K562 (cell line): ENCODE measurements around the gene USP7. TPM values are rescaled to one million over a fixed set of nuclear protein-coding genes. Genes with fewer than 3 reads are reported as not detected.

Experiments used
- ATAC-seq: fragments of 200-7000 bp; cut with Tn5 transposase; 3 replicates; pipeline ENCODE4 v1.9.1; 2020; ENCODE audit warnings: moderate library complexity
- BruUV-seq: library from RNA; stranded (reverse); fragments of 400-500 nt; replicated peaks from 2 replicates; lab custom pipeline; 2021; lab: Mats Ljungman, UMichigan
- CTCF ChIA-PET: fragments of 300-600 bp; formaldehyde crosslinking; extraction: SDS; loops from one replicate; lab custom pipeline; 2021; ENCODE audit warnings: low intra/inter-chr PET ratio; lab: Yijun Ruan, JAX
- POLR2A ChIA-PET: fragments of 300-600, 350-650 bp; sonication (Branson Sonifier 250); formaldehyde crosslinking; extraction: SDS; loops from one replicate; lab custom pipeline; 2021; ENCODE audit warnings: antibody characterized with exemption, inconsistent platforms; lab: Yijun Ruan, JAX
- DNase-seq, 4 experiments: peaks; one replicate each; pipeline versions ENCODE4 v3.0.0 to v3.0.0-alpha.2; 2011 to 2018; ENCODE audit warnings: low spot score in 3 of 4, mixed read lengths in 3 of 4; ENCODE audit errors: extremely low read depth in 1 of 4
- FAIRE-seq: peaks from 2 replicates; lab custom pipeline; 2011; peaks lifted over from hg19 to GRCh38; lab: Jason Lieb, UNC
- H2AFZ ChIP-seq: 2 replicates; pipeline ENCODE4 v1.6.0; 2011; ENCODE audit warnings: low read depth, low read length, control low read depth, inconsistent platforms
- H3K27ac ChIP-seq: fragments of 200-600 bp; 3 replicates; pipeline ENCODE4 v1.8.0; 2011; ENCODE audit warnings: low read depth, mild to moderate bottlenecking, control low read depth, inconsistent platforms, low read length, moderate library complexity, mixed read lengths; ENCODE audit errors: extremely low read depth
- H3K27me3 ChIP-seq, 2 experiments: fragments of 300-600 bp in 1 of 2; 2 replicates in 1 of 2; 3 replicates in 1 of 2; pipeline versions ENCODE4 v1.6.0 to v1.8.0; 2011; ENCODE audit warnings: inconsistent platforms in 2 of 2, low read length in 2 of 2, mild to moderate bottlenecking in 1 of 2, mixed read lengths in 1 of 2, moderate library complexity in 1 of 2; ENCODE audit not compliant: control insufficient read depth in 2 of 2, insufficient read depth in 2 of 2
- H3K36me3 ChIP-seq: fragments of 300-600 bp; 3 replicates; pipeline ENCODE4 v1.8.0; 2011; ENCODE audit warnings: mild to moderate bottlenecking, low read length, inconsistent platforms; ENCODE audit not compliant: control insufficient read depth, insufficient read depth
- H3K4me1 ChIP-seq, 2 experiments: fragments of 200-600 bp in 1 of 2; replicated peaks in 1 of 2; 2 replicates in 1 of 2; 3 replicates in 1 of 2; pipeline versions ENCODE4 v1.5.1 to v1.8.0; 2011; ENCODE audit warnings: inconsistent platforms in 2 of 2, low read length in 2 of 2, mild to moderate bottlenecking in 1 of 2, mixed read lengths in 1 of 2, moderate library complexity in 1 of 2; ENCODE audit not compliant: control insufficient read depth in 2 of 2, insufficient read depth in 2 of 2
- H3K4me2 ChIP-seq: 2 replicates; pipeline ENCODE4 v1.6.1; 2011; ENCODE audit warnings: low read length, control low read depth, inconsistent platforms, mixed read lengths; ENCODE audit not compliant: insufficient read depth
- H3K4me3 ChIP-seq: fragments of 200-600 bp; sonication (generic), shearing (Covaris generic); 2 replicates; pipeline ENCODE4 v1.5.1; 2016; ENCODE audit warnings: control low read depth, inconsistent platforms
- H3K79me2 ChIP-seq: fragments of 200-600 bp; 3 replicates; pipeline ENCODE4 v1.8.0; 2011; ENCODE audit warnings: low read length, inconsistent platforms; ENCODE audit not compliant: control insufficient read depth, insufficient read depth
- H3K9ac ChIP-seq, 2 experiments: 2 replicates each; pipeline versions ENCODE4 v1.6.0 to v1.6.1; 2011; ENCODE audit warnings: low read depth in 2 of 2, low read length in 2 of 2, control low read depth in 1 of 2, inconsistent platforms in 1 of 2, mild to moderate bottlenecking in 1 of 2, mixed read lengths in 1 of 2; ENCODE audit not compliant: insufficient read depth in 1 of 2
- H3K9me1 ChIP-seq: one replicate; pipeline ENCODE4 v1.6.0; 2011; ENCODE audit warnings: inconsistent platforms, mild to moderate bottlenecking, low read length, moderate library complexity; ENCODE audit not compliant: control insufficient read depth, insufficient read depth
- H3K9me3 ChIP-seq: replicated peaks from 2 replicates; pipeline ENCODE4 v1.5.1; 2011; ENCODE audit warnings: low read depth, low read length, inconsistent platforms; ENCODE audit not compliant: control insufficient read depth, insufficient read depth
- H4K20me1 ChIP-seq: replicated peaks from 2 replicates; pipeline ENCODE4 v1.6.1; 2011; ENCODE audit warnings: low read length, inconsistent platforms, mixed read lengths; ENCODE audit not compliant: control insufficient read depth, insufficient read depth
- ADNP ChIP-seq: fragments of 200-800 bp; sonication (Bioruptor generic); IDR thresholded peaks from 2 replicates; pipeline ENCODE4 v1.6.1; 2016; ENCODE audit warnings: missing genetic modification characterization, missing compliant biosample characterization
- CBFA2T3 ChIP-seq: fragments of 450-650 bp; IDR thresholded peaks from 2 replicates; pipeline ENCODE4 v1.6.1; 2017
- CEBPG ChIP-seq, 3 experiments: fragments of 200-800 bp in 1 of 3; sonication (Bioruptor generic) in 1 of 3; sonication (generic) in 1 of 3; formaldehyde crosslinking in 1 of 3; IDR thresholded peaks in 2 of 3; conservative IDR thresholded peaks in 1 of 3; 2 replicates each; pipeline versions ENCODE4 v1.6.1 to v1.8.0; 2016 to 2022; ENCODE audit warnings: missing compliant biosample characterization in 2 of 3, missing genetic modification characterization in 2 of 3, mild to moderate bottlenecking in 1 of 3, missing genetic modification reagents in 1 of 3
- CREM ChIP-seq: IDR thresholded peaks from 2 replicates; pipeline ENCODE4 v1.6.1; 2014; ENCODE audit warnings: antibody characterized with exemption, low read depth
- HDAC1 ChIP-seq, 2 experiments: fragments of 450-650 bp; IDR thresholded peaks; 2 replicates each; pipeline ENCODE4 v1.6.1; 2016 to 2017; ENCODE audit warnings: inconsistent platforms in 1 of 2, mild to moderate bottlenecking in 1 of 2, moderate library complexity in 1 of 2
- HDAC3 ChIP-seq: fragments of 450-650 bp; IDR thresholded peaks from 2 replicates; pipeline ENCODE4 v1.6.1; 2018; ENCODE audit warnings: borderline replicate concordance, mild to moderate bottlenecking, moderate library complexity; ENCODE audit not compliant: partially characterized antibody
- HNRNPLL ChIP-seq: fragments of 200-400 bp; formaldehyde crosslinking; IDR thresholded peaks from 2 replicates; pipeline ENCODE4 v1.6.1; 2017; ENCODE audit warnings: low read length, low read depth, mild to moderate bottlenecking; ENCODE audit not compliant: poor library complexity, severe bottlenecking
- JUN ChIP-seq, 2 experiments: sonication (generic) in 1 of 2; formaldehyde crosslinking in 1 of 2; IDR thresholded peaks; 2 replicates each; pipeline versions ENCODE4 v1.6.1 to v1.8.0; 2012 to 2022; ENCODE audit warnings: borderline replicate concordance in 2 of 2, mild to moderate bottlenecking in 2 of 2, improper control_type of control experiment in 1 of 2, low read depth in 1 of 2, low read length in 1 of 2, missing genetic modification reagents in 1 of 2
- PHF20 ChIP-seq: fragments of 450-650 bp; IDR thresholded peaks from 2 replicates; pipeline ENCODE4 v1.6.1; 2018; ENCODE audit not compliant: partially characterized antibody
- PHF8 ChIP-seq: fragments of 200-600 bp; sonication (generic); IDR thresholded peaks from 2 replicates; pipeline ENCODE4 v1.6.1; 2012; ENCODE audit warnings: mixed run types, mild to moderate bottlenecking, inconsistent platforms, low read length, moderate library complexity, borderline replicate concordance
- PTRF ChIP-seq: fragments of 450-650 bp; IDR thresholded peaks from 2 replicates; pipeline ENCODE4 v1.6.1; 2016; ENCODE audit warnings: mild to moderate bottlenecking, missing genetic modification characterization, missing compliant biosample characterization
- RBM39 ChIP-seq: fragments of 200-400 bp; formaldehyde crosslinking; optimal IDR thresholded peaks from 2 replicates; pipeline ENCODE3; 2018; ENCODE audit warnings: low read depth, low read length
- TEAD4 ChIP-seq, 2 experiments: sonication (generic) in 1 of 2; formaldehyde crosslinking in 1 of 2; IDR thresholded peaks; 2 replicates each; pipeline versions ENCODE4 v1.6.1 to v1.8.0; 2012 to 2022; ENCODE audit warnings: borderline replicate concordance in 1 of 2, inconsistent platforms in 1 of 2, low read length in 1 of 2, mild to moderate bottlenecking in 1 of 2, missing genetic modification reagents in 1 of 2
- ZNF589 ChIP-seq: fragments of 200-800 bp; sonication (Bioruptor generic); IDR thresholded peaks from 2 replicates; pipeline ENCODE4 v1.6.1; 2016; ENCODE audit warnings: low read depth, missing genetic modification characterization, missing compliant biosample characterization
- WGBS: fragments of 100-300 bp; shearing (Covaris generic); methylation state at CpG from one replicate; pipeline ENCODE4 v1.1.6; 2016; ENCODE audit warnings: low coverage, mixed read lengths; ENCODE audit not compliant: insufficient coverage; ENCODE audit errors: missing lambda C conversion rate; 5-methylcytosine and 5-hydroxymethylcytosine counted together
- in situ Hi-C: fragments of 300-500 bp; cut with MboI; formaldehyde crosslinking; loops from 4 replicates; pipeline ENCODE4 v1.15.0; 2018; ENCODE audit warnings: inconsistent platforms, mixed read lengths
- intact Hi-C: fragments of 100-400 bp; cut with micrococcal nuclease; formaldehyde crosslinking; loops from 2 replicates; pipeline ENCODE4 v1.14.2; 2022
- polyA plus RNA-seq, 8 experiments: library from polyadenylated mRNA; depleted of rRNA in 4 of 8; stranded (reverse) in 5 of 8; unstranded in 3 of 8; fragments of >200 nt; fragmentation: Nextera tagmentation in 2 of 8; fragmentation: Illumina TruSeq in 1 of 8; extraction: Ambion mirVana in 2 of 8; extraction: Trizol in 1 of 8; gene quantifications; 2 replicates each; pipeline versions ENCODE4 v1.2.1 to v1.2.3, GENCODE V29; 2011 to 2014; ENCODE audit warnings: inconsistent platforms in 1 of 8, missing spikeins in 1 of 8
- total RNA-seq, 7 experiments: library from RNA; depleted of rRNA in 6 of 7; stranded (reverse); fragments of >200 nt in 6 of 7; fragmentation: Illumina TruSeq in 2 of 7; extraction: Trizol in 2 of 7; gene quantifications; 2 replicates each; pipeline versions ENCODE4 v1.2.1 to v1.2.3, GENCODE V29; 2011 to 2021; ENCODE audit warnings: low replicate concordance in 1 of 7

The USP7 gene
- total and polyA plus RNA-seq, 9 of the 15 experiments (the other 6 are each of a cell fraction or from before 2014, with no cell fraction given), result 17.1 to 145 (median 57.9) TPM

GRCh38 chr16:8955828-8956227, 7.9 kb downstream of the USP7 start:
- Histone ChIP-seq H3K9me1 (peaks cover 8% of the 10 kb centered on the region), H3K4me1 (peaks cover 33 to 57% of the 10 kb centered on the region in 2 experiments), H2AFZ (no peak overlapping the region)
- intact Hi-C loops, result no loop called here
- no TSS peak for BruUV-seq
- in situ Hi-C loops, result no loop called here
- 52% methylated on average over 2 of the region's 2 CpGs for WGBS
- TF ChIP-seq PHF20, result no peak
- no peak for TF ChIP-seq PTRF (tag)
- no peak for TF ChIP-seq HDAC3
- no peak for TF ChIP-seq JUN (IDR thresholded peaks at IDR 0.05; ENCODE audit: borderline replicate concordance, low read depth, low read length)
- no peak for TF ChIP-seq JUN (CRISPR knock-in tag; IDR thresholded peaks at IDR 0.05; ENCODE audit: borderline replicate concordance)
- no peak for TF ChIP-seq CREM
- TF ChIP-seq ZNF589 (CRISPR knock-in tag), result no peak
- no peak for TF ChIP-seq RBM39
- TF ChIP-seq HNRNPLL, result no peak
- no peak for TF ChIP-seq HDAC1 (IDR thresholded peaks at IDR 0.05)
- no peak for TF ChIP-seq CBFA2T3
- TF ChIP-seq ADNP (tag), result no peak
- no peak for TF ChIP-seq PHF8
- no peak for TF ChIP-seq CEBPG (CRISPR knock-in tag; IDR thresholded peaks at IDR 0.05)
- no peak for TF ChIP-seq CEBPG (tag; conservative IDR thresholded peaks at IDR 0.05 in 1 of 2, IDR thresholded peaks at IDR 0.05 in 1 of 2)
- no peak for TF ChIP-seq TEAD4 (IDR thresholded peaks at IDR 0.05; ENCODE audit: low read length)
- TF ChIP-seq TEAD4 (CRISPR knock-in tag; IDR thresholded peaks at IDR 0.05; ENCODE audit: borderline replicate concordance), result no peak
- TF ChIP-seq, all 486 proteins: peak for 0
- H3K79me2 ChIP-seq, result peaks cover 94% of the 10 kb centered on the region
- ChIA-PET CTCF (no interaction called here), POLR2A (interaction anchor here (0.6 to 6.7 kb wide), 3 partner anchors 7 to 326 kb away, joined by 3 to 60 read pairs (median 3); no protein-coding TSS in a partner anchor)
- H3K9ac ChIP-seq, result no peak overlapping the region
- peaks cover 81% of the 10 kb centered on the region for H4K20me1 ChIP-seq
- DNase-seq (no peak), FAIRE-seq (no peak), ATAC-seq (no peak)
- no peaks in the 10 kb centered on the region for H3K9me3 ChIP-seq
- H3K36me3 ChIP-seq, result peaks cover 3% of the 10 kb centered on the region; the same call in 2 of the 3 replicates
- no peaks in the 10 kb centered on the region for H3K27me3 ChIP-seq
- no peak overlapping the region for H3K4me2 ChIP-seq
- no peak overlapping the region for H3K4me3 ChIP-seq
- H3K27ac ChIP-seq, result no peak overlapping the region
